OCI-LY7 (cell line): ENCODE data around the gene SYK.

Source experiments
- CTCF ChIP-seq: fragments of 200-600 bp; sonication (generic); conservative IDR thresholded peaks from 2 replicates; pipeline ENCODE4 v1.5.1; 2014; ENCODE audit warnings: mild to moderate bottlenecking, antibody characterized with exemption, low read length, moderate library complexity, mixed read lengths
- EZH2phosphoT487 ChIP-seq: fragments of 200-600 bp; sonication (generic); IDR thresholded peaks from 2 replicates; pipeline ENCODE4 v1.6.1; 2018; ENCODE audit warnings: low read depth, borderline replicate concordance, mild to moderate bottlenecking, mixed run types, antibody characterized with exemption, low read length, moderate library complexity, mixed read lengths

- TF ChIP-seq CTCF (no peak), EZH2phosphoT487 (no peak)
Observed at GRCh38 chr9:90858457-90858901, 56.9 kb downstream of the SYK start.
